Neural progenitor cell (in vitro differentiated cells): ENCODE results near the gene NCR2. TPM values are rescaled to one million over a fixed set of nuclear protein-coding genes. Genes with fewer than 3 reads are reported as not detected.

Experiments used
- DNase-seq: peaks from one replicate; pipeline ENCODE4 v3.0.0-alpha.2; 2016; ENCODE audit warnings: low spot score
- H2AFZ ChIP-seq: fragments of 200-600 bp; sonication (generic); replicated peaks from 2 replicates; pipeline ENCODE4 v1.6.1; 2016; ENCODE audit warnings: antibody characterized with exemption
- H3F3A ChIP-seq: fragments of 200-600 bp; sonication (generic); 2 replicates; pipeline ENCODE4 v1.6.1; 2016; ENCODE audit warnings: antibody characterized with exemption, low read depth
- H3K27ac ChIP-seq: fragments of 200-600 bp; sonication (generic); 2 replicates; pipeline ENCODE4 v1.5.1; 2016; ENCODE audit warnings: mild to moderate bottlenecking
- H3K27me3 ChIP-seq: fragments of 200-600 bp; sonication (generic); 2 replicates; pipeline ENCODE4 v1.6.1; 2016; ENCODE audit warnings: mild to moderate bottlenecking, moderate library complexity
- H3K36me3 ChIP-seq: fragments of 200-600 bp; sonication (generic); 2 replicates; pipeline ENCODE4 v1.5.1; 2016
- H3K4me1 ChIP-seq: fragments of 200-600 bp; sonication (generic); 2 replicates; pipeline ENCODE4 v1.6.1; 2016; ENCODE audit warnings: mixed run types
- H3K4me2 ChIP-seq: fragments of 200-600 bp; sonication (generic); 2 replicates; pipeline ENCODE4 v1.6.1; 2016
- H3K4me3 ChIP-seq: fragments of 200-600 bp; sonication (generic); 2 replicates; pipeline ENCODE4 v1.5.1; 2016
- H3K79me2 ChIP-seq: fragments of 200-600 bp; sonication (generic); 2 replicates; pipeline ENCODE4 v1.6.1; 2016; ENCODE audit warnings: low read depth
- H3K9ac ChIP-seq: fragments of 200-600 bp; sonication (generic); 2 replicates; pipeline ENCODE4 v1.6.1; 2016
- H3K9me3 ChIP-seq: fragments of 200-600 bp; sonication (generic); 2 replicates; pipeline ENCODE4 v1.5.1; 2016; ENCODE audit warnings: low read depth
- H4K20me1 ChIP-seq: fragments of 200-600 bp; sonication (generic); 2 replicates; pipeline ENCODE4 v1.6.1; 2016; ENCODE audit warnings: low read depth
- H3K27ac Mint-ChIP-seq: 3 replicates; pipeline ENCODE4 v1.8.0; 2021; ENCODE audit warnings: mixed read lengths
- H3K27me3 Mint-ChIP-seq: 2 replicates; pipeline ENCODE4 v1.8.0; 2022; ENCODE audit warnings: low read depth, mild to moderate bottlenecking, inconsistent platforms, moderate library complexity, mixed read lengths; ENCODE audit not compliant: insufficient read depth
- H3K36me3 Mint-ChIP-seq: 3 replicates; pipeline ENCODE4 v1.8.0; 2021; ENCODE audit warnings: mixed read lengths
- H3K4me1 Mint-ChIP-seq: 3 replicates; pipeline ENCODE4 v1.8.0; 2021; ENCODE audit warnings: mixed read lengths
- H3K4me3 Mint-ChIP-seq: 3 replicates; pipeline ENCODE4 v1.8.0; 2021; ENCODE audit warnings: mild to moderate bottlenecking, moderate library complexity, mixed read lengths
- H3K9me3 Mint-ChIP-seq: 3 replicates; pipeline ENCODE4 v1.8.0; 2020; ENCODE audit warnings: mixed read lengths
- EZH2 ChIP-seq: fragments of 200-600 bp; sonication (generic); IDR thresholded peaks from 2 replicates; pipeline ENCODE4 v1.6.1; 2017; ENCODE audit warnings: antibody characterized with exemption, mild to moderate bottlenecking, moderate library complexity
- EZH2phosphoT487 ChIP-seq: fragments of 200-600 bp; sonication (generic); IDR thresholded peaks from 2 replicates; pipeline ENCODE4 v1.6.1; 2017; ENCODE audit warnings: antibody characterized with exemption
- total RNA-seq: library from RNA; depleted of rRNA; stranded (reverse); fragments of >200 nt; gene quantifications from 2 replicates; pipeline ENCODE4 v1.2.3, GENCODE V29; 2015; ENCODE audit warnings: low replicate concordance
- TF ChIP-seq, protein P1 (sequence below): fragments of 200-600 bp; sonication (generic); IDR thresholded peaks from 2 replicates; pipeline ENCODE4 v1.5.1; 2017; ENCODE audit warnings: antibody characterized with exemption, mild to moderate bottlenecking

Gene NCR2
- total RNA-seq, 1 donor from 2014 or later: not detected

DNA sequence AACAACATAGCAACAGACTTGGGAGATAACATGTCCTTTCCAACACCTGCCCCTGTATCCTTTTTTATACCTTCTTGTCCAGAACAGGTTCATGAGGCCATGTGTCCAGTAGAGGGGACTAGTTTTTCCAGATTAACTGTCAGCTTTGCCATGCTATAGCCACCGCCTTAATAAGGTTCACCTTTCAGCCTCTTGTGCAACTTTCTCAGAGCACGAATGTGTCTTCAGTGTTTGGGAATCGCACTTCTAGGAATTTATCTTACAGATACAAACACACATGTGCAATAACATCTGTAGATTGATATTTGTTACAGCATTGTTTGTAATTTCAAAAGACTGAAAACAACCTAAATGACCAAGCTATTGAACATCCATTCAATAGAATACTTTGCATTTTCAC, 21.4 kb downstream of the NCR2 start:
- Histone ChIP-seq H4K20me1 (no peaks in the 10 kb centered on the region), H3K4me3 (no peak overlapping the region), H2AFZ (no peak overlapping the region), H3K4me2 (no peak overlapping the region), H3F3A (no peaks in the 10 kb centered on the region), H3K9ac (no peak overlapping the region), H3K27me3 (peaks cover 18% of the 10 kb centered on the region), H3K79me2 (no peaks in the 10 kb centered on the region), H3K36me3 (no peaks in the 10 kb centered on the region), H3K9me3 (no peaks in the 10 kb centered on the region), H3K4me1 (no peaks in the 10 kb centered on the region), H3K27ac (no peak overlapping the region)
- H3K27me3 Mint-ChIP-seq: peaks cover 10% of the 10 kb centered on the region
- DNase-seq: no peak
- H3K36me3 Mint-ChIP-seq: no peaks in the 10 kb centered on the region
- H3K4me3 Mint-ChIP-seq: no peak overlapping the region
- H3K27ac Mint-ChIP-seq: no peak overlapping the region
- TF ChIP-seq, protein P1, sequence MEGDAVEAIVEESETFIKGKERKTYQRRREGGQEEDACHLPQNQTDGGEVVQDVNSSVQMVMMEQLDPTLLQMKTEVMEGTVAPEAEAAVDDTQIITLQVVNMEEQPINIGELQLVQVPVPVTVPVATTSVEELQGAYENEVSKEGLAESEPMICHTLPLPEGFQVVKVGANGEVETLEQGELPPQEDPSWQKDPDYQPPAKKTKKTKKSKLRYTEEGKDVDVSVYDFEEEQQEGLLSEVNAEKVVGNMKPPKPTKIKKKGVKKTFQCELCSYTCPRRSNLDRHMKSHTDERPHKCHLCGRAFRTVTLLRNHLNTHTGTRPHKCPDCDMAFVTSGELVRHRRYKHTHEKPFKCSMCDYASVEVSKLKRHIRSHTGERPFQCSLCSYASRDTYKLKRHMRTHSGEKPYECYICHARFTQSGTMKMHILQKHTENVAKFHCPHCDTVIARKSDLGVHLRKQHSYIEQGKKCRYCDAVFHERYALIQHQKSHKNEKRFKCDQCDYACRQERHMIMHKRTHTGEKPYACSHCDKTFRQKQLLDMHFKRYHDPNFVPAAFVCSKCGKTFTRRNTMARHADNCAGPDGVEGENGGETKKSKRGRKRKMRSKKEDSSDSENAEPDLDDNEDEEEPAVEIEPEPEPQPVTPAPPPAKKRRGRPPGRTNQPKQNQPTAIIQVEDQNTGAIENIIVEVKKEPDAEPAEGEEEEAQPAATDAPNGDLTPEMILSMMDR: no peak
- no peak for TF ChIP-seq EZH2phosphoT487
- TF ChIP-seq EZH2: no peak
- H3K9me3 Mint-ChIP-seq: peaks cover 15% of the 10 kb centered on the region
- no peaks in the 10 kb centered on the region for H3K4me1 Mint-ChIP-seq

DNA sequence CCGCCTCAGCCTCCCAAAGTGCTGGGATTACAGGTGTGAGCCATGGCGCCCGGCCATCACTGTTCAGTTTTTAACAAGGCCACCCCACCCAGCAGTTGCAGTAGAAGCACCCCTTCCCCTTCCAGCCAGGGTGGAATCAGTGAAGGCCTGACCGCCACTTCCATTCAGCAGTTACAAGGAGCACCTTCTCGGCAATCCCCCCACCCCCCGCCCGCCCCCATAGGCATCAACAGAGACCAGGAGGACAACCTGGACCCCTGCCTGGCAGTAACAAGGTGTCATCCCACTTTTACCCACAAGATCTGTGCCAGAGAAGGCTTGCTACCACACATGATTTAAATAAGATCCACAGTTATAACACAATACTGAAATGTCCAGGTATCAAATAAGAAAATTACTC, 23.1 kb downstream of the NCR2 start:
- no peaks in the 10 kb centered on the region for H3K36me3 Mint-ChIP-seq

DNA sequence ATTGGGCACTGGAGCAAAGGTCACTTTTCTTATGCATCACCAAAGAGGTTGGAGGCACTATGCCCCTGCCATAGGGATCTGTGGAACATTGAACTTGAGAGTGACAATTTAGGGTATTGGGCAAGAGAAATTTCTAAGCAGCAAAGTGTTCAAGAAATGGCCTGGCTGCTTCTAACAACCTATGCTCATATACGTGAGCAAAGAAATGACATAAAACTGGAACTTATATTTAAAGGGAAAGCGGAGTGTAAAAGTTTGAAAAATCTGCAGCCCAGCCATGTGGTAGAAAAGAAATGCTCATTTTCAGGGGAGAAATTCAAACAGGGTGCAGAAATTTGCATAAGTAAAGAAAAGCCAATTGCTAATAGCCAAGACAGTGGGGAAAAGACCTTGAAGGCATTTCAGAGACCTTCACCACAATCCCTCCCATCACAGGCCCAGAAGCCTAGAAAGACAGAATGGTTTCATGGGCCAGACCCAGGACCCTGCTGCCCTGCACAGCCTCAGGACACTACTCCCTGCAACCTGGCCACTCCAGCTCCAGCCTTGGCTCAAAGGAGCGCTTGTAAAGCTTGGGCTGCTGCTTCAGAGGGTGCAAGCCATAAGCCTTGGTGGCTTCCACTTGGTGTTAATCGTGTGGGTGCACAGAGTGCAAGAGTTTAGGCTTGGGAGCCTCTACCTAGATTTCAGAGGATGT, 24.4 kb downstream of the NCR2 start:
- Mint-ChIP-seq H3K36me3 (no peaks in the 10 kb centered on the region), H3K27ac (no peak overlapping the region), H3K4me3 (no peak overlapping the region), H3K9me3 (peaks cover 17% of the 10 kb centered on the region), H3K4me1 (no peaks in the 10 kb centered on the region), H3K27me3 (peaks cover 18% of the 10 kb centered on the region)
- H3K36me3 ChIP-seq: no peaks in the 10 kb centered on the region
- H3K4me2 ChIP-seq: no peak overlapping the region
- no peak for DNase-seq
- H3K4me1 ChIP-seq: no peaks in the 10 kb centered on the region
- H3K9me3 ChIP-seq: no peaks in the 10 kb centered on the region
- H3K9ac ChIP-seq: no peak overlapping the region
- H3K27ac ChIP-seq: no peak overlapping the region
- no peaks in the 10 kb centered on the region for H3K79me2 ChIP-seq
- H4K20me1 ChIP-seq: no peaks in the 10 kb centered on the region
- no peak overlapping the region for H3K4me3 ChIP-seq
- no peaks in the 10 kb centered on the region for H3F3A ChIP-seq
- TF ChIP-seq, protein P1: no peak
- TF ChIP-seq EZH2 (no peak), EZH2phosphoT487 (no peak)
- peaks cover 34% of the 10 kb centered on the region for H3K27me3 ChIP-seq
- H2AFZ ChIP-seq: no peak overlapping the region

More for the DNA sequence above, 23.1 kb downstream of the NCR2 start:
- Histone ChIP-seq H3F3A (no peaks in the 10 kb centered on the region), H3K4me3 (no peak overlapping the region), H4K20me1 (no peaks in the 10 kb centered on the region), H3K9me3 (no peaks in the 10 kb centered on the region), H3K4me2 (no peak overlapping the region), H3K36me3 (no peaks in the 10 kb centered on the region), H3K27me3 (peaks cover 24% of the 10 kb centered on the region), H3K27ac (no peak overlapping the region), H2AFZ (no peak overlapping the region), H3K9ac (no peak overlapping the region), H3K79me2 (no peaks in the 10 kb centered on the region), H3K4me1 (no peaks in the 10 kb centered on the region)
- Mint-ChIP-seq H3K27ac (no peak overlapping the region), H3K27me3 (peaks cover 18% of the 10 kb centered on the region), H3K9me3 (peaks cover 16% of the 10 kb centered on the region), H3K4me1 (no peaks in the 10 kb centered on the region), H3K4me3 (no peak overlapping the region)
- DNase-seq: no peak
- TF ChIP-seq EZH2phosphoT487: no peak
- TF ChIP-seq, protein P1: no peak
